ENCODE results near the gene GSDMA. TPM values are rescaled to one million over a fixed set of nuclear protein-coding genes. Genes with fewer than 3 reads are reported as not detected.

GSDMA gene
- total RNA-seq, 4 donors from 2014 or later: 0.18 to 0.35 (median 0.26) TPM; not detected in 1

DNA sequence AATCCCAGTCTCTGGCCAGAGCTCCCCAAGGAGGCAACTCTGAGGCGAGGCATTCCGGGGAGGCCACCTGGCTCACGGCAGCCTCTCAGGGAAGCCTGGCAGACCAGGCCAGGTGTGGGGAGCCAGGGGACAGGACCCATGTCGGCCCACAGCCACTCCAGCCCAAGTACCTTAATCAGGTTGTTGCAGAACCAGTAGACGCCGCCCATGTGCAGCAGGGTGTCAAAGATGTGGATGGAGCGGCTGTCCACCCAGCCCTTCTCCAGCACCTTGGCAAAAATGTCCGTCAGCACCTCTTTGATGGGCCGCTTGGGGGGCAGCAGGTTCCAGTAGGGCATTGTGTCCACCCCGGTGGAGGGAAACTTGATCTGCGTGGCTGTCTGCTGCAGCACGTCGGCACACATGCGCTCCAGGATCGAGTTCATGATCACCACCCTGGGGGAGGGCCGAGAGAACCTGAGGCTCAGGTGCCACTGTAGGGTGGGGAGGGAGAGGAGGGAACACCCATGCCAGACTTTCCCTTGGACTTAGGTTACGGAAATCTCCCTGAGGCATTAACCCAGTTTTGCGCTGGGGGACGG lies 60.2 kb downstream of the GSDMA start:
- peaks cover 0 to 48% of the 10 kb centered on the region in 2 donors for H3K4me1 ChIP-seq
- no peak for DNase-seq
- no peaks in the 10 kb centered on the region for H3K9me3 ChIP-seq
- no peak for TF ChIP-seq POLR2A (IDR thresholded peaks at IDR 0.05)
- TF ChIP-seq, protein P1, sequence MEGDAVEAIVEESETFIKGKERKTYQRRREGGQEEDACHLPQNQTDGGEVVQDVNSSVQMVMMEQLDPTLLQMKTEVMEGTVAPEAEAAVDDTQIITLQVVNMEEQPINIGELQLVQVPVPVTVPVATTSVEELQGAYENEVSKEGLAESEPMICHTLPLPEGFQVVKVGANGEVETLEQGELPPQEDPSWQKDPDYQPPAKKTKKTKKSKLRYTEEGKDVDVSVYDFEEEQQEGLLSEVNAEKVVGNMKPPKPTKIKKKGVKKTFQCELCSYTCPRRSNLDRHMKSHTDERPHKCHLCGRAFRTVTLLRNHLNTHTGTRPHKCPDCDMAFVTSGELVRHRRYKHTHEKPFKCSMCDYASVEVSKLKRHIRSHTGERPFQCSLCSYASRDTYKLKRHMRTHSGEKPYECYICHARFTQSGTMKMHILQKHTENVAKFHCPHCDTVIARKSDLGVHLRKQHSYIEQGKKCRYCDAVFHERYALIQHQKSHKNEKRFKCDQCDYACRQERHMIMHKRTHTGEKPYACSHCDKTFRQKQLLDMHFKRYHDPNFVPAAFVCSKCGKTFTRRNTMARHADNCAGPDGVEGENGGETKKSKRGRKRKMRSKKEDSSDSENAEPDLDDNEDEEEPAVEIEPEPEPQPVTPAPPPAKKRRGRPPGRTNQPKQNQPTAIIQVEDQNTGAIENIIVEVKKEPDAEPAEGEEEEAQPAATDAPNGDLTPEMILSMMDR (IDR thresholded peaks at IDR 0.05): no peak
- H3K36me3 ChIP-seq: no peaks in the 10 kb centered on the region
- H3K27ac ChIP-seq: peak overlapping the region in 1 of 2 donors; percentile 86
- no peak overlapping the region for H3K4me3 ChIP-seq
- H3K27me3 ChIP-seq: no peaks in the 10 kb centered on the region
- intact Hi-C loops (cut with DNase I; ENCODE audit: low total_unique reads): no loop called here

DNA sequence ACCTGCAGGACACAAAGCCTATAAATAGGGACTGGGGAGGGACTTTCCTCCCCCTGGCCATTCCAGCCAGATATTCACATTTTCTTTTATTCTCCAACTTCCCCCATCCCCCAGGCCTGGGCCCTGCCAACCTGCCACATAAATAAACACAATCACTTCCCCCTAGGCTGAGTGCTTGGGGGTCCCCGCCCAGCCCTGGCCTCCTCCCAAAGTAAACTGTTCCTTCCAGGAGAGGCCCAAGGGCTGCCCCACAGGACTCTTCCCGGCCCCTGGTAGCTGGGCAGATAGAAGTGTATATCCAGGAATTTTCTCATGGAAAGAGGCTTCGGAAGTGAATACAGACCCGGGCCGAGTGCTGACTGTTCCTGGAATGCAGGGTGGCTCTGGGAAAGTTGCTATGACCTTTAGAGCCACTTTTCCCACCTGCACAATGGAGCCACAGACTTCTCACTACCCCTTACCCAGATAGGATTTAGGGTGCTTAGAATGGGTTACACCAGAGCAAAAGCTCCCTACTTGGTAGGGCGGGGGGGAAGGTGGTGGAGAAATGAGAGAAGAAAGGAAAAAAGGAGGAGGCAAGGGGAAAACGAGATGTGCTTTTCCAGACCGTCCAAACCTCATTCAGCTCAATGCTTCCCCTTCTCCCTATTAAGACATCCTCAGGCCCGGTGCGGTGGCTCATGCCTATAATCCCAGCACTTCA lies 60.9 kb downstream of the GSDMA start:
- no peaks in the 10 kb centered on the region for H3K27me3 ChIP-seq
- peak in 1 of 2 donors; percentile 63 for DNase-seq
- H3K4me3 ChIP-seq: no peak overlapping the region
- H3K36me3 ChIP-seq: no peaks in the 10 kb centered on the region
- peak overlapping the region in 1 of 2 donors; percentile 86 for H3K27ac ChIP-seq
- intact Hi-C loops (cut with DNase I; ENCODE audit: low total_unique reads): no loop called here
- no peak for TF ChIP-seq POLR2A (IDR thresholded peaks at IDR 0.05)
- TF ChIP-seq, protein P1 (IDR thresholded peaks at IDR 0.05): no peak
- H3K9me3 ChIP-seq: no peaks in the 10 kb centered on the region
- H3K4me1 ChIP-seq: peaks cover 0 to 41% of the 10 kb centered on the region in 2 donors

DNA sequence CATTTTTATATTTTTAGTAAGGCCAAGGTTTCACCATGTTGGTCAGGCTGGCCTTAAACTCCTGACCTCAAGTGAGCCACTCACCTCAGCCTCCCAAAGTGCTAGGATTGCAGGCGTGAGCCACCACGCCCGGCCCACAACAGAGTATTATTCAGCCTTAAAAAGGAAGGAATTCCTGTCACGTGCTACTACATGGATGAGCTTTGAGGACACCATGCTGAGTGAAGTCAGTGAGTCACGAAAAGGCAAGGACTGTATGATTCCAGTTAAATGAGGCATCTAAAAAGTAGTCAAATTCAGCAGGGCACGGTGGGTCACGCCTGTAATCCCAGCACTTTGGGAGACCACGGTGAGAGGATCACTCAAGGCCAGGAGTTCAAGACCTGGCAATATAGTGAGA lies 62.1 kb downstream of the GSDMA start:
- no peak overlapping the region for H3K4me3 ChIP-seq
- no peak for DNase-seq
- TF ChIP-seq, protein P1 (IDR thresholded peaks at IDR 0.05): no peak
- no peak for TF ChIP-seq POLR2A (IDR thresholded peaks at IDR 0.05)
- H3K9me3 ChIP-seq: no peaks in the 10 kb centered on the region
- H3K27me3 ChIP-seq: no peaks in the 10 kb centered on the region
- no peaks in the 10 kb centered on the region for H3K36me3 ChIP-seq
- no peak overlapping the region for H3K27ac ChIP-seq
- H3K4me1 ChIP-seq: peaks cover 0 to 34% of the 10 kb centered on the region in 2 donors
- intact Hi-C loops (cut with DNase I; ENCODE audit: low total_unique reads): no loop called here

DNA sequence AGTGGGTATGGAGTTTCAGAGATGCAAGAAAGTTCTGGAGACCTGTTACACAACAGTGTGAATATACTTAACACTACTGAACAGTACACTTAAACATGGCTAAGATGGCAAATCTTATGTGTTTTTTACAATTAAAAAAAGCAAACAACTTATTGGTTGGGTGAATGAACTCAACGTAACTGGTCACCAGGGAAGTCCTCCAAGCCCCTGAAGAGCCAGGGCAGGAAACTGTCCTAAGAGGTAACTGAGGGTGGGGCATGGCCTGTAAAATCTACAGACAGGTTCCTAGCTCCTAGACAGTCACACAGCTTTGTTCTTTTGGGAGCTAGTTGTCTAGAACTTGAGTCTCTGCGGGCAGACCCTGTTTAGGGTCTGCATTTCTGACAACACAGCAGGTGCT lies 62.8 kb downstream of the GSDMA start:
- H3K27me3 ChIP-seq: no peaks in the 10 kb centered on the region
- H3K27ac ChIP-seq: peak overlapping the region in 1 of 2 donors; percentile 12
- H3K4me3 ChIP-seq: no peak overlapping the region
- DNase-seq: no peak
- TF ChIP-seq, protein P1 (IDR thresholded peaks at IDR 0.05): no peak
- TF ChIP-seq POLR2A (IDR thresholded peaks at IDR 0.05): no peak
- no peaks in the 10 kb centered on the region for H3K9me3 ChIP-seq
- no peaks in the 10 kb centered on the region for H3K36me3 ChIP-seq
- intact Hi-C loops (cut with DNase I; ENCODE audit: low total_unique reads): no loop called here
- peaks cover 0 to 33% of the 10 kb centered on the region in 2 donors for H3K4me1 ChIP-seq

Measured in uterus (tissue), 4 donors.